ENCODE results near the gene HHIPL1. TPM values are rescaled to one million over a fixed set of nuclear protein-coding genes. Genes with fewer than 3 reads are reported as not detected.

Gene HHIPL1
- total RNA-seq, 1 experiment from 2014 or later: 2.6 TPM

GRCh38 chr14:99647411-99647810 is 2.5 kb downstream of the HHIPL1 start:
- H3K9ac ChIP-seq (ENCODE audit: extremely low read depth, insufficient read length, low read length): no peak overlapping the region
- H3K9me3 Mint-ChIP-seq: no peaks in the 10 kb centered on the region
- H3K9me3 ChIP-seq (ENCODE audit: control insufficient read depth, low read depth, low read length): no peaks in the 10 kb centered on the region
- H3K56ac ChIP-seq (ENCODE audit: insufficient read length, low read depth, low read length): no peak overlapping the region
- no CpG with 5 or more reads among the region's 7 CpGs for WGBS (ENCODE audit: extremely low coverage, insufficient read length, low lambda C conversion rate)
- no peak for DNase-seq
- H3K27ac Mint-ChIP-seq: no peak overlapping the region
- H4K8ac ChIP-seq (replicated peaks; ENCODE audit: insufficient read length, low read depth, low read length): no peak overlapping the region
- H2BK15ac ChIP-seq (ENCODE audit: low read depth, low read length): no peak overlapping the region
- H3K14ac ChIP-seq (ENCODE audit: insufficient read depth, low read length): no peak overlapping the region
- no peak overlapping the region for H2AFZ ChIP-seq (ENCODE audit: low read length)
- no peaks in the 10 kb centered on the region for H3K79me2 ChIP-seq (ENCODE audit: insufficient read depth, low read length)
- no peak overlapping the region for H2BK5ac ChIP-seq (ENCODE audit: insufficient read length, low read length)
- H4K91ac ChIP-seq (ENCODE audit: insufficient read length, low read depth, low read length): no peak overlapping the region
- H2BK120ac ChIP-seq (ENCODE audit: low read depth, low read length, poor library complexity, severe bottlenecking): no peak overlapping the region
- no peak overlapping the region for H3K23ac ChIP-seq (ENCODE audit: insufficient read length, low read depth, low read length)
- peaks cover 4% of the 10 kb centered on the region for H3K23me2 ChIP-seq (ENCODE audit: insufficient read length, low read depth, low read length, poor library complexity, severe bottlenecking)
- no peak overlapping the region for H2AK5ac ChIP-seq (ENCODE audit: insufficient read length, low read length)
- peaks cover 34% of the 10 kb centered on the region for H3K27me3 Mint-ChIP-seq (ENCODE audit: low read depth)
- no peaks in the 10 kb centered on the region; the same call in 1 of the 2 replicates for H3K27me3 ChIP-seq (ENCODE audit: insufficient read depth, low read length)
- H3K36me3 Mint-ChIP-seq (ENCODE audit: insufficient read depth in 1 of 3, low read depth in 3 of 3): no peaks in the 10 kb centered on the region
- no peak overlapping the region for H3T11ph ChIP-seq (ENCODE audit: low read length)
- no peak overlapping the region for H3K18ac ChIP-seq (ENCODE audit: insufficient read length, low read depth, low read length)
- H4K20me1 ChIP-seq (ENCODE audit: control insufficient read depth, insufficient read depth, insufficient read length): no peaks in the 10 kb centered on the region
- H3K4me1 Mint-ChIP-seq: peaks cover 6 to 20% of the 10 kb centered on the region in 2 experiments
- no peak overlapping the region for H2BK12ac ChIP-seq (ENCODE audit: insufficient read length, low read depth, low read length)
- no peak overlapping the region for H3K4ac ChIP-seq (ENCODE audit: low read depth, low read length)
- H3K4me2 ChIP-seq (ENCODE audit: insufficient read depth, insufficient read length, low read length): no peak overlapping the region
- H2BK20ac ChIP-seq (ENCODE audit: low read depth, low read length, poor library complexity, severe bottlenecking): no peak overlapping the region
- no peaks in the 10 kb centered on the region for H3K4me1 ChIP-seq (ENCODE audit: insufficient read depth, low read length)
- no peak overlapping the region for H4K5ac ChIP-seq (ENCODE audit: insufficient read length, low read depth, low read length)
- H3K27ac ChIP-seq (ENCODE audit: insufficient read length, low read depth, low read length): no peak overlapping the region
- TF ChIP-seq CTCF (conservative IDR thresholded peaks at IDR 0.05): no peak
- H3K4me3 Mint-ChIP-seq: no peak overlapping the region
- H3K79me1 ChIP-seq (ENCODE audit: insufficient read depth, low read depth, low read length, poor library complexity, severe bottlenecking): no peaks in the 10 kb centered on the region

Data from H9 (cell line).